GM12878 (cell line): ENCODE measurements around the gene NTMT2. TPM values are rescaled to one million over a fixed set of nuclear protein-coding genes. Genes with fewer than 3 reads are reported as not detected.

Experiments
- ATAC-seq: fragments of 200-7000 bp; cut with Tn5 transposase; 3 replicates; pipeline ENCODE4 v1.9.1; 2020; ENCODE audit warnings: mild to moderate bottlenecking, moderate library complexity
- BruUV-seq: library from RNA; stranded (reverse); fragments of 400-500 nt; replicated peaks from 2 replicates; lab custom pipeline; 2021; lab: Mats Ljungman, UMichigan
- CTCF ChIA-PET: fragments of 300-600 bp; sonication (Branson Sonifier 250); formaldehyde crosslinking; extraction: SDS; loops from one replicate; lab custom pipeline; 2021; ENCODE audit warnings: inconsistent platforms; lab: Yijun Ruan, JAX
- POLR2A ChIA-PET: fragments of 350-600 bp; formaldehyde crosslinking; extraction: SDS; loops from one replicate; lab custom pipeline; 2021; ENCODE audit warnings: inconsistent platforms; lab: Charles Lee
- RAD21 ChIA-PET: fragments of 300-600 bp; sonication (Branson Sonifier 250); formaldehyde crosslinking; loops from one replicate; lab custom pipeline; 2023; ENCODE audit warnings: antibody characterized with exemption; ENCODE audit not compliant: unreplicated experiment; lab: Charles Lee
- SMC1A ChIA-PET: fragments of 300-600 bp; sonication (Branson Sonifier 250); formaldehyde crosslinking; loops from one replicate; lab custom pipeline; 2023; ENCODE audit not compliant: unreplicated experiment, uncharacterized antibody; lab: Charles Lee
- DNase-seq: peaks from one replicate; pipeline ENCODE4 v3.0.0-alpha.2; 2011; ENCODE audit warnings: low read depth, low spot score
- FAIRE-seq: peaks from 3 replicates; lab custom pipeline; 2011; peaks lifted over from hg19 to GRCh38; lab: Jason Lieb, UNC
- H2AFZ ChIP-seq: 2 replicates; pipeline ENCODE4 v1.6.0; 2011; ENCODE audit warnings: low read depth, low read length, control low read depth; ENCODE audit not compliant: control insufficient read depth
- H3K27ac ChIP-seq: 2 replicates; pipeline ENCODE4 v1.5.1; 2011; ENCODE audit warnings: control low read depth; ENCODE audit not compliant: control insufficient read depth, insufficient read depth
- H3K27me3 ChIP-seq, 2 experiments: replicated peaks in 1 of 2; 2 replicates each; pipeline versions ENCODE4 v1.6.0 to v1.6.1; 2011; ENCODE audit warnings: low read length in 1 of 2; ENCODE audit not compliant: control insufficient read depth in 2 of 2, insufficient read depth in 2 of 2
- H3K36me3 ChIP-seq, 2 experiments: 2 replicates each; pipeline ENCODE4 v1.5.1; 2011; ENCODE audit warnings: low read length in 1 of 2; ENCODE audit not compliant: control insufficient read depth in 2 of 2, insufficient read depth in 2 of 2
- H3K4me1 ChIP-seq: 2 replicates; pipeline ENCODE4 v1.6.1; 2011; ENCODE audit warnings: mild to moderate bottlenecking, low read length, moderate library complexity, mixed read lengths; ENCODE audit not compliant: control insufficient read depth, insufficient read depth
- H3K4me2 ChIP-seq: 2 replicates; pipeline ENCODE4 v1.6.0; 2011; ENCODE audit warnings: control low read depth; ENCODE audit not compliant: control insufficient read depth, insufficient read depth
- H3K4me3 ChIP-seq: fragments of 200-600 bp; sonication (generic); 2 replicates; pipeline ENCODE4 v1.5.1; 2016
- H3K79me2 ChIP-seq: 2 replicates; pipeline ENCODE4 v1.6.0; 2011; ENCODE audit warnings: low read length; ENCODE audit not compliant: control insufficient read depth, insufficient read depth
- H3K9ac ChIP-seq: 2 replicates; pipeline ENCODE4 v1.8.0; 2011; ENCODE audit warnings: low read length, control low read depth, mixed read lengths; ENCODE audit not compliant: control insufficient read depth, insufficient read depth
- H3K9me3 ChIP-seq: replicated peaks from 3 replicates; pipeline ENCODE4 v1.5.1; 2011; ENCODE audit warnings: mild to moderate bottlenecking, low read length; ENCODE audit not compliant: control insufficient read depth, insufficient read depth
- H4K20me1 ChIP-seq: 2 replicates; pipeline ENCODE4 v1.6.0; 2011; ENCODE audit not compliant: control insufficient read depth, insufficient read depth
- BACH1 ChIP-seq: fragments of 450-650 bp; IDR thresholded peaks from 2 replicates; pipeline ENCODE4 v1.6.1; 2017; ENCODE audit warnings: mild to moderate bottlenecking, borderline replicate concordance
- CBFB ChIP-seq: IDR thresholded peaks from 2 replicates; pipeline ENCODE4 v1.6.1; 2016; ENCODE audit warnings: antibody characterized with exemption, low read depth
- EP300 ChIP-seq, 2 experiments: fragments of 150-350 bp in 1 of 2; IDR thresholded peaks; 2 replicates each; pipeline ENCODE4 v1.6.1; 2011 to 2012; ENCODE audit warnings: low read depth in 2 of 2, low read length in 2 of 2, borderline replicate concordance in 1 of 2, improper control_type of control experiment in 1 of 2, inconsistent platforms in 1 of 2; ENCODE audit not compliant: control insufficient read depth in 1 of 2
- ESRRA ChIP-seq: IDR thresholded peaks from 2 replicates; pipeline ENCODE4 v1.6.1; 2012; ENCODE audit warnings: mild to moderate bottlenecking, low read length, improper control_type of control experiment
- HCFC1 ChIP-seq: fragments of 150-350 bp; IDR thresholded peaks from 2 replicates; pipeline ENCODE4 v1.6.1; 2014; ENCODE audit warnings: low read length
- IKZF1 ChIP-seq: fragments of 450-650 bp; conservative IDR thresholded peaks from 2 replicates; pipeline ENCODE4 v1.6.1; 2017; ENCODE audit warnings: antibody characterized with exemption, mild to moderate bottlenecking
- KAT2A ChIP-seq: conservative IDR thresholded peaks from 2 replicates; pipeline ENCODE4 v1.6.1; 2011; ENCODE audit warnings: low read depth, low read length; ENCODE audit not compliant: control insufficient read depth
- NR2C2 ChIP-seq: IDR thresholded peaks from 2 replicates; pipeline ENCODE4 v1.6.1; 2011; ENCODE audit warnings: borderline replicate concordance, low read depth; ENCODE audit not compliant: control insufficient read depth, insufficient read length
- RB1 ChIP-seq: fragments of 450-650 bp; formaldehyde crosslinking; IDR thresholded peaks from 2 replicates; pipeline ENCODE4 v1.6.1; 2017; ENCODE audit warnings: mild to moderate bottlenecking, borderline replicate concordance
- TARDBP ChIP-seq: IDR thresholded peaks from 2 replicates; pipeline ENCODE4 v1.6.1; 2016; ENCODE audit warnings: borderline replicate concordance
- ZBED1 ChIP-seq: IDR thresholded peaks from 2 replicates; pipeline ENCODE4 v1.6.1; 2016; ENCODE audit warnings: borderline replicate concordance
- WGBS: methylation state at CpG from one replicate; pipeline ENCODE4 v1.1.6; 2016; ENCODE audit warnings: low lambda C conversion rate; ENCODE audit not compliant: insufficient replicate concordance, insufficient coverage; ENCODE audit errors: missing lambda C conversion rate; 5-methylcytosine and 5-hydroxymethylcytosine counted together
- in situ Hi-C: fragments of 300-500 bp; cut with MboI; formaldehyde crosslinking; loops from 9 replicates; pipeline ENCODE4 v1.14.3; 2018; ENCODE audit warnings: mixed read lengths
- intact Hi-C: fragments of 100-400 bp; cut with micrococcal nuclease; formaldehyde crosslinking; loops from one replicate; pipeline ENCODE4 v1.14.2; 2022; ENCODE audit not compliant: unreplicated experiment
- polyA plus RNA-seq, 11 experiments: library from polyadenylated mRNA; depleted of rRNA in 4 of 11; unstranded in 6 of 11; stranded (reverse) in 5 of 11; fragments of >200 nt; fragmentation: Nextera tagmentation in 4 of 11; fragmentation: Illumina TruSeq in 1 of 11; extraction: Ambion mirVana in 4 of 11; extraction: Trizol in 1 of 11; gene quantifications; 1 replicate in 1 of 11; 2 replicates in 10 of 11; pipeline versions ENCODE4 v1.2.1 to v1.2.3, GENCODE V29; 2011 to 2016; ENCODE audit warnings: inconsistent platforms in 2 of 11, missing spikeins in 2 of 11, low read depth in 1 of 11
- total RNA-seq, 4 experiments: library from RNA; depleted of rRNA in 3 of 4; stranded (reverse); fragments of >200 nt in 3 of 4; fragmentation: Illumina TruSeq in 1 of 4; extraction: Trizol in 1 of 4; gene quantifications; 2 replicates each; pipeline versions ENCODE4 v1.2.1 to v1.2.3, GENCODE V29; 2013 to 2021
- TF ChIP-seq, protein P1 (sequence below): fragments of 450-650 bp; IDR thresholded peaks from 2 replicates; pipeline ENCODE4 v1.6.1; 2017; ENCODE audit warnings: mild to moderate bottlenecking
- TF ChIP-seq, protein P2 (sequence below): fragments of 450-650 bp; conservative IDR thresholded peaks from 2 replicates; pipeline ENCODE4 v1.6.1; 2017; ENCODE audit warnings: mild to moderate bottlenecking, moderate library complexity
- TF ChIP-seq, protein P3 (sequence below): fragments of 150-350 bp; IDR thresholded peaks from 2 replicates; pipeline ENCODE4 v1.6.1; 2014; ENCODE audit warnings: mild to moderate bottlenecking, low read depth, low read length
- TF ChIP-seq, protein P4 (sequence below): fragments of 450-650 bp; IDR thresholded peaks from 2 replicates; pipeline ENCODE4 v1.6.1; 2014; ENCODE audit warnings: mild to moderate bottlenecking

The NTMT2 gene
- total and polyA plus RNA-seq, 10 of the 15 experiments (the other 5 are each of a cell fraction or from before 2014, with no cell fraction given), result not detected

DNA sequence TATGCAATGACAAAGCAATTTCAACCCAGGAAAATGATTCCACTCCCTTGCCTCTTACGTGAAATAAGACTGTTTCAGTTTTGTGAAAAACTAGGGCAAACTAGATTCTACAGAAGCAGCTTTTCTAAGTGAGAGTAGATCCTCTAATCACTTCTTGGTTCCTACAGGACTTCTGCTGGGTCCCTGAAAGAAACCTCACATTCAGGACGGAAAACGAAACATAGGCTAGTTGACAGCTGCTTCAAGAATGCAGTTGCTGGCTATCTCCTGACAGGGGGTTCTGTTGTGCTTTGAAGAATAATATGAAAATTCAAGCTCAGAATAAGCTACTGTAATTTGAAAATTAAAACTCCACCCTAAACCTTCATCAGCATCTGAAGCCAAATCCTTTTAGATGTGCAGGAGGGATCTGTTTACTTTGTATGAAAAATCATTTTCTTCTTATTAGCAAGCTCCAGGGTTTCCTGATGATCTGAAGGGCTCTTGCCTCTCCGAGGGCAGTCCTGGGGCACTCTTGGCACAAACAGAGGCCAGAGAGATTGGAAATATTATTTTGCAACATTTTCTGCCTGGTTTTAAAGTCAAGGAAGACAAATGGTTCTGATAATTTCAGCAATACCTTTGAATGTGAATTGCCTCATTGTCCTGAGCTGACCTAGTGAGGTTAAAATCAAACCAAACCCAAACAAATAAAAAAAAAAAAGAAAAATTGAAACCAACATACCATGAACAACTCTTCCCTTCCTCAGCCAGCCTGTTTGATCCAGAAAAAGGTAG lies 55.0 kb downstream of the NTMT2 start:
- no peaks in the 10 kb centered on the region for H3K36me3 ChIP-seq
- H3K4me2 ChIP-seq, result no peak overlapping the region
- H2AFZ ChIP-seq, result no peak overlapping the region
- 27% methylated on average over 4 of the region's 4 CpGs for WGBS
- no peaks in the 10 kb centered on the region for H3K9me3 ChIP-seq
- H3K9ac ChIP-seq, result no peak overlapping the region
- ChIA-PET SMC1A (interaction anchor here (0.6 to 3.9 kb wide), 9 partner anchors 8 to 273 kb away, joined by 3 to 12 read pairs (median 4); no protein-coding TSS in a partner anchor), RAD21 (interaction anchor here (0.7 to 1.1 kb wide), 2 partner anchors 58 to 151 kb away, joined by 3 to 4 read pairs; no protein-coding TSS in a partner anchor), POLR2A (interaction anchor here (0.6 to 1.3 kb wide), 3 partner anchors 10 to 1160 kb away, joined by 3 to 4 read pairs (median 3); no protein-coding TSS in a partner anchor), CTCF (interaction anchor here (0.9 to 1.2 kb wide), 2 partner anchors 68 to 146 kb away, joined by 3 read pairs; no protein-coding TSS in a partner anchor)
- no peak overlapping the region for H3K27ac ChIP-seq
- no peaks in the 10 kb centered on the region for H3K4me1 ChIP-seq
- H3K79me2 ChIP-seq, result no peaks in the 10 kb centered on the region
- no peaks in the 10 kb centered on the region for H4K20me1 ChIP-seq
- no peak overlapping the region for H3K4me3 ChIP-seq
- FAIRE-seq (no peak), ATAC-seq (no peak), DNase-seq (no peak)
- no TSS peak for BruUV-seq
- no peaks in the 10 kb centered on the region for H3K27me3 ChIP-seq
- intact Hi-C loops (no loop called here), in situ Hi-C loops (no loop called here)
- no peak for TF ChIP-seq IKZF1
- TF ChIP-seq TARDBP, result no peak
- TF ChIP-seq KAT2A, result no peak
- TF ChIP-seq, protein P1, sequence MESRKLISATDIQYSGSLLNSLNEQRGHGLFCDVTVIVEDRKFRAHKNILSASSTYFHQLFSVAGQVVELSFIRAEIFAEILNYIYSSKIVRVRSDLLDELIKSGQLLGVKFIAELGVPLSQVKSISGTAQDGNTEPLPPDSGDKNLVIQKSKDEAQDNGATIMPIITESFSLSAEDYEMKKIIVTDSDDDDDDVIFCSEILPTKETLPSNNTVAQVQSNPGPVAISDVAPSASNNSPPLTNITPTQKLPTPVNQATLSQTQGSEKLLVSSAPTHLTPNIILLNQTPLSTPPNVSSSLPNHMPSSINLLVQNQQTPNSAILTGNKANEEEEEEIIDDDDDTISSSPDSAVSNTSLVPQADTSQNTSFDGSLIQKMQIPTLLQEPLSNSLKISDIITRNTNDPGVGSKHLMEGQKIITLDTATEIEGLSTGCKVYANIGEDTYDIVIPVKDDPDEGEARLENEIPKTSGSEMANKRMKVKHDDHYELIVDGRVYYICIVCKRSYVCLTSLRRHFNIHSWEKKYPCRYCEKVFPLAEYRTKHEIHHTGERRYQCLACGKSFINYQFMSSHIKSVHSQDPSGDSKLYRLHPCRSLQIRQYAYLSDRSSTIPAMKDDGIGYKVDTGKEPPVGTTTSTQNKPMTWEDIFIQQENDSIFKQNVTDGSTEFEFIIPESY, result no peak
- TF ChIP-seq, protein P2, sequence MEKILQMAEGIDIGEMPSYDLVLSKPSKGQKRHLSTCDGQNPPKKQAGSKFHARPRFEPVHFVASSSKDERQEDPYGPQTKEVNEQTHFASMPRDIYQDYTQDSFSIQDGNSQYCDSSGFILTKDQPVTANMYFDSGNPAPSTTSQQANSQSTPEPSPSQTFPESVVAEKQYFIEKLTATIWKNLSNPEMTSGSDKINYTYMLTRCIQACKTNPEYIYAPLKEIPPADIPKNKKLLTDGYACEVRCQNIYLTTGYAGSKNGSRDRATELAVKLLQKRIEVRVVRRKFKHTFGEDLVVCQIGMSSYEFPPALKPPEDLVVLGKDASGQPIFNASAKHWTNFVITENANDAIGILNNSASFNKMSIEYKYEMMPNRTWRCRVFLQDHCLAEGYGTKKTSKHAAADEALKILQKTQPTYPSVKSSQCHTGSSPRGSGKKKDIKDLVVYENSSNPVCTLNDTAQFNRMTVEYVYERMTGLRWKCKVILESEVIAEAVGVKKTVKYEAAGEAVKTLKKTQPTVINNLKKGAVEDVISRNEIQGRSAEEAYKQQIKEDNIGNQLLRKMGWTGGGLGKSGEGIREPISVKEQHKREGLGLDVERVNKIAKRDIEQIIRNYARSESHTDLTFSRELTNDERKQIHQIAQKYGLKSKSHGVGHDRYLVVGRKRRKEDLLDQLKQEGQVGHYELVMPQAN, result no peak
- TF ChIP-seq EP300 (IDR thresholded peaks at IDR 0.05; ENCODE audit: borderline replicate concordance in 1 of 2, control insufficient read depth in 1 of 2, low read depth in 2 of 2, low read length in 2 of 2), result no peak
- TF ChIP-seq RB1, result no peak
- TF ChIP-seq CBFB, result no peak
- TF ChIP-seq, protein P3, sequence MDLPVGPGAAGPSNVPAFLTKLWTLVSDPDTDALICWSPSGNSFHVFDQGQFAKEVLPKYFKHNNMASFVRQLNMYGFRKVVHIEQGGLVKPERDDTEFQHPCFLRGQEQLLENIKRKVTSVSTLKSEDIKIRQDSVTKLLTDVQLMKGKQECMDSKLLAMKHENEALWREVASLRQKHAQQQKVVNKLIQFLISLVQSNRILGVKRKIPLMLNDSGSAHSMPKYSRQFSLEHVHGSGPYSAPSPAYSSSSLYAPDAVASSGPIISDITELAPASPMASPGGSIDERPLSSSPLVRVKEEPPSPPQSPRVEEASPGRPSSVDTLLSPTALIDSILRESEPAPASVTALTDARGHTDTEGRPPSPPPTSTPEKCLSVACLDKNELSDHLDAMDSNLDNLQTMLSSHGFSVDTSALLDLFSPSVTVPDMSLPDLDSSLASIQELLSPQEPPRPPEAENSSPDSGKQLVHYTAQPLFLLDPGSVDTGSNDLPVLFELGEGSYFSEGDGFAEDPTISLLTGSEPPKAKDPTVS, result no peak
- TF ChIP-seq, protein P4, sequence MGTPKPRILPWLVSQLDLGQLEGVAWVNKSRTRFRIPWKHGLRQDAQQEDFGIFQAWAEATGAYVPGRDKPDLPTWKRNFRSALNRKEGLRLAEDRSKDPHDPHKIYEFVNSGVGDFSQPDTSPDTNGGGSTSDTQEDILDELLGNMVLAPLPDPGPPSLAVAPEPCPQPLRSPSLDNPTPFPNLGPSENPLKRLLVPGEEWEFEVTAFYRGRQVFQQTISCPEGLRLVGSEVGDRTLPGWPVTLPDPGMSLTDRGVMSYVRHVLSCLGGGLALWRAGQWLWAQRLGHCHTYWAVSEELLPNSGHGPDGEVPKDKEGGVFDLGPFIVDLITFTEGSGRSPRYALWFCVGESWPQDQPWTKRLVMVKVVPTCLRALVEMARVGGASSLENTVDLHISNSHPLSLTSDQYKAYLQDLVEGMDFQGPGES, result no peak
- no peak for TF ChIP-seq HCFC1
- TF ChIP-seq BACH1, result no peak
- TF ChIP-seq NR2C2, result no peak
- TF ChIP-seq ESRRA, result no peak
- no peak for TF ChIP-seq ZBED1
